NB4 (cell line): Measurements from ENCODE around the gene SDR42E2.
A peak's percentile ranks its signal among the peaks of the same experiment; 100 is the strongest.
"Not testable (repeated sequence)": the region's sequence is repeated elsewhere in the genome, so short reads cannot be mapped to it uniquely, and the experiment has no call there.

Experiments
- DNase-seq: peaks from one replicate; pipeline ENCODE4 v3.0.0; 2010; ENCODE audit warnings: low read depth
- H3K4me3 ChIP-seq: one replicate; pipeline ENCODE4 v1.5.1; 2011; ENCODE audit warnings: mild to moderate bottlenecking, low read depth, low read length, moderate library complexity
- CTCF ChIP-seq: IDR thresholded peaks from one replicate; pipeline ENCODE4 v1.5.1; 2012; ENCODE audit warnings: low read depth, low read length
- MYC ChIP-seq: IDR thresholded peaks from 2 replicates; pipeline ENCODE4 v1.6.1; 2011; ENCODE audit warnings: low read depth, low read length
- POLR2A ChIP-seq: IDR thresholded peaks from 2 replicates; pipeline ENCODE4 v1.6.1; 2011; ENCODE audit warnings: mild to moderate bottlenecking; ENCODE audit not compliant: insufficient read length; ENCODE audit errors: extremely low read depth
- TF ChIP-seq, protein P1 (sequence below): IDR thresholded peaks from 2 replicates; pipeline ENCODE4 v1.6.1; 2011; ENCODE audit warnings: low read depth, low read length

SDR42E2 gene

GRCh38 chr16:22123146-22123545 lies 39.2 kb upstream of the SDR42E2 start:
- peak; percentile 84 for DNase-seq
- no peak overlapping the region for H3K4me3 ChIP-seq
- TF ChIP-seq, protein P1, sequence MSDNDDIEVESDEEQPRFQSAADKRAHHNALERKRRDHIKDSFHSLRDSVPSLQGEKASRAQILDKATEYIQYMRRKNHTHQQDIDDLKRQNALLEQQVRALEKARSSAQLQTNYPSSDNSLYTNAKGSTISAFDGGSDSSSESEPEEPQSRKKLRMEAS, result no peak; the same call in 1 of the 2 replicates
- peak; percentile 67 for TF ChIP-seq CTCF

- no peak overlapping the region for H3K4me3 ChIP-seq
- TF ChIP-seq, protein P1, result no peak
- TF ChIP-seq CTCF (no peak), MYC (no peak), POLR2A (no peak)
- DNase-seq, result no peak
These were observed 38.4 kb upstream of the SDR42E2 start for GRCh38 chr16:22123759-22124490.

DNA sequence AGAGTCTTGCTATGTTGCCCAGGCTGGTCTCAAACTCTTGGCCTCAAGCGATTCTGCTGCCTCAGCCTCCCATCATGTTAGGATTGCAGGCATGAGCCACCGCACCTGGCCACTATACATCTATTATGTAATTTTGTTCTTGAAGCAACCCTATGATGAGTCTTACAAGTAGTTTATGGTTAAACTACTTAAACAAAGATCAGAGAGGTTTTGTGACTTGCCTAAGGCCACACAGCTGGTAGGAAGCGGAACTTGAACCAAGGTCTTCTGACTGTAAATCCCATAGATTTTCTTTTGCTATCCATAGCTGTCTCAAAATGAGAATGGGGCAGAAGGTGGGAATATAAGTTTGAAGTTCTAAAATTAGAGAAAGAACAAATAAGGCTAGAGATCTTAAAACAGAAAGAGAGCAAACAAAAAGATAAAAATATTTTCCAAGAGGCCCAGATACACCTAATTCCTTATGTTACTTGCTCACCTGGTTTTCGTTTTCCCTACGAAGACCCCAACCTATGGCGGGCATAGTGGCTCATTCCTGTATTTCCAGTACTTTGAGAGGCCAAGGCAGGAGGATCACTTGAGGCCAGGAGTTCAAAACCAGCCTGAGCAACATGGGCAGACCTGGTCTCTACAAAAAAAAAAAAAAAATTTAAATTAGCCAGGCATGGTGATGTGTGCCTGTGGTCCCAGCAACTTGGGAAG lies 37.6 kb upstream of the SDR42E2 start:
- no peak for DNase-seq
- no peak overlapping the region for H3K4me3 ChIP-seq
- TF ChIP-seq MYC (no peak), CTCF (no peak), POLR2A (no peak)
- TF ChIP-seq, protein P1, result no peak

DNA sequence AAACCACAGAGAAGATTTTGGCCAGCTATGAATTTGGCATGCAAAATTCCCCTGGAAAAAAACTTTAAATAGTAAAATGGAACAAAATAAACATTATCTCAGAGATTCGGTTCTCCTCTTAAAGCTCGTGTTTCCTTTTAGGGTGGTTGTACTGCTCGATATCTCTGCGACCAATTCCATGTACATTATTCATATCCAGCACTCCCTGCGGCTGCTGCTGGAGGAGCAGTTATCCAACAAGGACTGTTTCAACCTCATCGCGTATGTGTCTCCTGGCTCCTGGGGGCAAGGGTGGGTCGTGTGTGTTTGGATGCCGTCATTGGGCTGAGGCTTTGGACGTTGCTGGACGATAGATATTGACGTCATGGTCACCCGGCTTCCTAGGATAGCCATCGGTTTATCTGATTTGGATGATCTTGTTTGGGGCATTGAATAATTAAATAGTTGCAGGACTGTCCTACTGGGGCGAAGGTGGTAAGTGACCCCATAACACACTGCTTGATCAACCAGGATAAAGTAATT lies 36.2 kb upstream of the SDR42E2 start:
- TF ChIP-seq POLR2A (no peak), MYC (no peak), CTCF (no peak)
- TF ChIP-seq, protein P1, result no peak
- DNase-seq, result no peak
- no peak overlapping the region for H3K4me3 ChIP-seq

- not testable (repeated sequence) for DNase-seq, H3K4me3 ChIP-seq
These were observed 33.8 kb upstream of the SDR42E2 start for GRCh38 chr16:22128537-22128936.

GRCh38 chr16:22130528-22130927 lies 31.8 kb upstream of the SDR42E2 start:
- no peak overlapping the region for H3K4me3 ChIP-seq
- TF ChIP-seq POLR2A, result no peak
- TF ChIP-seq, protein P1, result no peak
- TF ChIP-seq MYC, result no peak
- TF ChIP-seq CTCF, result no peak
- DNase-seq, result no peak
